Measurements from ENCODE around the gene KRTAP21-1. TPM values are rescaled to one million over a fixed set of nuclear protein-coding genes. Genes with fewer than 3 reads are reported as not detected.

The KRTAP21-1 gene
- total RNA-seq, 1 donor from 2014 or later: not detected

DNA sequence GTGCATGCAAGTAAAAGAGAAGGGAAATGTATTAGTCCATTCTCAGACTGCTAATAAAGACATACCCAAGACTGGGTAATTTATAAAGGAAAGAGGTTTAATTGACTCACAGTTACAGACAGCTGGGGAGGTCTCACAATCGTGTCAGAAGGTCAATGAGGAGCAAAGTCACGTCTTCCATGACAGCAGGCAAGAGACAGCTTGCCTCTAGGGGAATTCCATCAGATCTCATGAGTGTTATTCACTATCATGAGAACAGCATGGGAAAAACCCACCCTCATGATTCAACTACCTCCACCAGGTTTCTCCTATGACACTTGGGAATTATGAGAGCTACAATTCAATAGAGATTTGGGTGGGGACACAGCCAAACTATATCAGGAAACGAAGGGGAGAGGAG lies 44.7 kb downstream of the KRTAP21-1 start:
- no peaks in the 10 kb centered on the region for H3K36me3 ChIP-seq
- no peaks in the 10 kb centered on the region for H3K9me3 ChIP-seq
- H3K4me3 ChIP-seq: no peak overlapping the region
- DNase-seq: no peak
- no peaks in the 10 kb centered on the region for H3K4me1 ChIP-seq
- no peak overlapping the region for H3K27ac ChIP-seq
- TF ChIP-seq, protein P1, sequence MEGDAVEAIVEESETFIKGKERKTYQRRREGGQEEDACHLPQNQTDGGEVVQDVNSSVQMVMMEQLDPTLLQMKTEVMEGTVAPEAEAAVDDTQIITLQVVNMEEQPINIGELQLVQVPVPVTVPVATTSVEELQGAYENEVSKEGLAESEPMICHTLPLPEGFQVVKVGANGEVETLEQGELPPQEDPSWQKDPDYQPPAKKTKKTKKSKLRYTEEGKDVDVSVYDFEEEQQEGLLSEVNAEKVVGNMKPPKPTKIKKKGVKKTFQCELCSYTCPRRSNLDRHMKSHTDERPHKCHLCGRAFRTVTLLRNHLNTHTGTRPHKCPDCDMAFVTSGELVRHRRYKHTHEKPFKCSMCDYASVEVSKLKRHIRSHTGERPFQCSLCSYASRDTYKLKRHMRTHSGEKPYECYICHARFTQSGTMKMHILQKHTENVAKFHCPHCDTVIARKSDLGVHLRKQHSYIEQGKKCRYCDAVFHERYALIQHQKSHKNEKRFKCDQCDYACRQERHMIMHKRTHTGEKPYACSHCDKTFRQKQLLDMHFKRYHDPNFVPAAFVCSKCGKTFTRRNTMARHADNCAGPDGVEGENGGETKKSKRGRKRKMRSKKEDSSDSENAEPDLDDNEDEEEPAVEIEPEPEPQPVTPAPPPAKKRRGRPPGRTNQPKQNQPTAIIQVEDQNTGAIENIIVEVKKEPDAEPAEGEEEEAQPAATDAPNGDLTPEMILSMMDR (IDR thresholded peaks at IDR 0.05): no peak
- intact Hi-C loops (cut with DNase I): no loop called here
- no peak for ATAC-seq
- no peaks in the 10 kb centered on the region for H3K27me3 ChIP-seq

DNA sequence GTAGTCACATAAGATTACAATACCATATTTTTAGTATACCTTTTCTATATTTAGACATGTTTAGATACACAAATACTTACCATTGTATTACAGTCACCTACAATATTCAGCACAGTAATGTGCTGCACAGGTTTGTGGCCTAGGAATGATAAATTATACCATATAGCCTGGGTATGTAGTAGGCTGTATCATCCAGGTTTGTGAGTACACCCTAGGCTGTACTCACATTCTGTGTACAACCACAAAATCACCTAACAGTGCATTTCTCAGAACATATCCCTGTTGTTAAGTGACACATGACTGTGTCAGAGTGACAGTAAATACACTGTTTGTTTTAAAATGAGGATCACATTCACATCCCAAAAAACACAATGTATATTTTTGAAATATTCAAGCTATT lies 47.8 kb downstream of the KRTAP21-1 start:
- no peak overlapping the region for H3K4me3 ChIP-seq
- intact Hi-C loops (cut with DNase I): no loop called here
- TF ChIP-seq, protein P1 (IDR thresholded peaks at IDR 0.05): no peak
- no peaks in the 10 kb centered on the region for H3K36me3 ChIP-seq
- no peaks in the 10 kb centered on the region for H3K9me3 ChIP-seq
- H3K27me3 ChIP-seq: no peaks in the 10 kb centered on the region
- no peak for ATAC-seq
- H3K27ac ChIP-seq: no peak overlapping the region
- no peak for DNase-seq
- H3K4me1 ChIP-seq: no peaks in the 10 kb centered on the region

Other genes starting within 250 kb of the KRTAP21-1 start
- gene KRTAP19-6, start 213.6 kb downstream of the KRTAP21-1 start, total RNA-seq: not detected
- not detected for gene KRTAP19-7, start 194.1 kb downstream of the KRTAP21-1 start, total RNA-seq
- not detected for gene KRTAP22-2, start 165.0 kb downstream of the KRTAP21-1 start, total RNA-seq
- not detected for gene KRTAP6-3, start 163.0 kb downstream of the KRTAP21-1 start, total RNA-seq
- gene KRTAP6-2, start 156.5 kb downstream of the KRTAP21-1 start, total RNA-seq: not detected
- not detected for gene KRTAP22-1, start 154.3 kb downstream of the KRTAP21-1 start, total RNA-seq
- not detected for gene KRTAP6-1, start 141.5 kb downstream of the KRTAP21-1 start, total RNA-seq
- not detected for gene KRTAP20-1, start 139.0 kb downstream of the KRTAP21-1 start, total RNA-seq
- gene KRTAP20-4, start 134.8 kb downstream of the KRTAP21-1 start, total RNA-seq: not detected
- not detected for gene KRTAP20-2, start 120.2 kb downstream of the KRTAP21-1 start, total RNA-seq
- not detected for gene KRTAP20-3, start 112.6 kb downstream of the KRTAP21-1 start, total RNA-seq
- not detected for gene KRTAP21-3, start 36.7 kb downstream of the KRTAP21-1 start, total RNA-seq
- gene KRTAP21-2, start 8.2 kb downstream of the KRTAP21-1 start, total RNA-seq: not detected
- gene KRTAP8-1, start 57.8 kb upstream of the KRTAP21-1 start, total RNA-seq: not detected
- gene KRTAP7-1, start 74.3 kb upstream of the KRTAP21-1 start, total RNA-seq: not detected
- not detected for gene KRTAP11-1, start 126.2 kb upstream of the KRTAP21-1 start, total RNA-seq

All from upper lobe of right lung (tissue), 1 donor.